HTR-8/SVneo (cell line): ENCODE data around the gene CTAGE15.
"Not testable (repeated sequence)": the region's sequence is repeated elsewhere in the genome, so short reads cannot be mapped to it uniquely, and the experiment has no call there.

Experiments
- DNase-seq: peaks from one replicate; pipeline ENCODE4 v3.0.0; 2011; ENCODE audit warnings: low spot score, mixed read lengths; ENCODE audit not compliant: insufficient read length
- FAIRE-seq: peaks from 2 replicates; lab custom pipeline; 2011; peaks lifted over from hg19 to GRCh38; lab: Jason Lieb, UNC

The CTAGE15 gene

DNA sequence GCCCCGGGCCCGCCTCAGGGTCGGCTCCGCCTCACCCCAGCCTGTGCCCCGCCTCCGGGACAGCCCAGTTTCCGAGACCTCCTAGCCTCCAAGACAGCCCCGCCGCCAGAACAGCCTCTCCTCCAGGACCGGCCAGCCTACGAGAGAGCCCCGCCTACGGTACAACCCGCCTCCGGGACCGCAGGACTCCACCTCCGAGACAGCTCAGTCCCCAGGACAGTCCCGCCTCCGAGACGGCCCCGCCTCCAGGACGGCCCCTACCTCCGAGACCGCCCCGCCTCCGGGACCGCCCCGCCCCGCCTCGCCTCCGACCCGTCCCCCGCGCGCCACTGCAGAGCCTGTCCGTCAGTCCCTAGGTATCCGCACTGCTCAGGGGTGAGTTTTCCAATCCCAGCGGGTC, 49.0 kb downstream of the CTAGE15 start, which contains the start of gene TCAF2:
Gene TCAF2, plus strand, starts transcription at position 329 of the 400 bp plus-strand sequence.
- DNase-seq, FAIRE-seq: not testable (repeated sequence)

DNA sequence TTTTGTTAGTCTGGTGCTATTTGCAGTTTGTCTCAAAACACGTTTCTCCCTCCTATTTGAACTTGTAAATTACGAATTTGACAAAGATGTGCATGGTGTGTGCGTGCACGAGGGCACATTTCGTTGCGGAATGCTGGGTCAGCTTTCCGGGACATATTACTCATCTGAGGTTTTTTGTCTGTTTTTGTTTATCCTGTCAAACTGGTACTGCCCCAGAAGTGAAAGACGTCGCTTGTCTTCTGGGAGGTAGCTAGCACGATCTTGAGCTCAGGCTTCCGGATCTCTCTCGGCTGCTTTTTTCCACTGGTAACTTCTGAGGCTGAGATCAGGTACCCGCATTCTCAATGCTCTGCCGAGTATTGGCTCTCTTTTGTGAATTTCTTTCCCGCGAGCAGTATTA, 49.6 kb downstream of the CTAGE15 start:
- not testable (repeated sequence) for DNase-seq, FAIRE-seq

DNA sequence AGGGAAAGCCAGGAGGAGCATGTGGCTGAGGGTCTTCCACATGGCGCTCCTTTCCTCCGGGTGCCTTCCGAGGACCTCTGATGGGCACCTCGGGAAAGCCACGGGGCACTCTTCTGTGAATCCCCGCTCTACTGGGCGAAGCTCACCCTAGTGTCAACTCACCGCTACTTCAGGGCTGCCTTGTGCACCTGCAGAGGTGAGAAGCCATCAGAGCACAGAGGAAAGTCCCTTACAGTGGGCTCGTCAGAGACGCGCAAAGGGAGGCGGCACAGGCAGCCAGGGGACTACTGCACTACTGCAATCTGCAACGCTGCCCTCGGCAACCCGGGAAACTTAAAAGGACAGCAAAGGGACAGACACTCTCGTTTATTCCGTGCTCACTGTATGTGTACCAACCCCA, 50.5 kb downstream of the CTAGE15 start:
- FAIRE-seq, DNase-seq: not testable (repeated sequence)
